ENCODE data around the gene PADI3.

Gene PADI3

DNA sequence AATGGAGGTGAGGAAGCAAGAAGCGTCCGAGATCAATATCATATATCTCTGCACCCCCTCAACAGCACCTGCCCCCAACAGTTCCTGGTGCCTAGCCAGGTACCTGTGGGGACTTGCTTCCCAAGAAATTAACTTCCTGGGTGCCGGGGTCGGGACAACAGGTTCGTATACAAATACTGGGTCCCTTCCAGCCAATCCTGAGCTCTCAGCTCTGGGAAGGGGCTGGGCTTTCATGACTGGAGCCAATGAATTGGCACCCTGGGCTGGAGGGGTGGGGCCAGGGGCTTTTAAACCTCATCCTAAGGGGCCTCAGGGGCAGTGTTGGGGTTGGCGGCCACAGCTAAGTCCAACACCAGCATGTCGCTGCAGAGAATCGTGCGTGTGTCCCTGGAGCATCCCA, at the start of gene PADI3:
PADI3 (plus strand) TSS at position 318 of the 400 bp plus-strand sequence; CDS start at position 358, 40 bp downstream.
- no peak for DNase-seq (ENCODE audit: low spot score)

- no peak for DNase-seq (ENCODE audit: low spot score)
These were observed 49.4 kb upstream of the PADI3 start for GRCh38 chr1:17199267-17200044.

DNA sequence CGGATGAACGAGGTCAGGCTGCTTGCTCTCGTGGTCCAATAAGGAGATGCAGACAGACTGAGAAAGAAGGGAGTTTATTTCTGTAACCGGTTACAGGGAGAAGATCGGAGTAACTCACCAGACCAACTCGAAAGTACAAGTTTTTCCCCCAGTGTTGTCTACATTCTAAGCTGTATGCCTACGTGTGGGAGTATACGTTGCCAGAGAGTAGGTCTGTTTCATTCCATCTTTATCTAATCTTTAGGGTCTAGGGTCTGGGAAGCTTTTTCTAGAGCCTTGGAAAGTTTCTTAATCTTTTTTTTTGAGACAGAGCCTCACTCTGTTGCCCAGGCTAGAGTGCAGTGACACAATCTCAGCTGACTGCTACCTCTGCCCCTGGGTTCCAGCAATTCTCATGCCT, 48.7 kb upstream of the PADI3 start:
- no peak for DNase-seq (ENCODE audit: low spot score)

GRCh38 chr1:17200756-17201155, 48.1 kb upstream of the PADI3 start:
- no peak for DNase-seq (ENCODE audit: low spot score)

DNA sequence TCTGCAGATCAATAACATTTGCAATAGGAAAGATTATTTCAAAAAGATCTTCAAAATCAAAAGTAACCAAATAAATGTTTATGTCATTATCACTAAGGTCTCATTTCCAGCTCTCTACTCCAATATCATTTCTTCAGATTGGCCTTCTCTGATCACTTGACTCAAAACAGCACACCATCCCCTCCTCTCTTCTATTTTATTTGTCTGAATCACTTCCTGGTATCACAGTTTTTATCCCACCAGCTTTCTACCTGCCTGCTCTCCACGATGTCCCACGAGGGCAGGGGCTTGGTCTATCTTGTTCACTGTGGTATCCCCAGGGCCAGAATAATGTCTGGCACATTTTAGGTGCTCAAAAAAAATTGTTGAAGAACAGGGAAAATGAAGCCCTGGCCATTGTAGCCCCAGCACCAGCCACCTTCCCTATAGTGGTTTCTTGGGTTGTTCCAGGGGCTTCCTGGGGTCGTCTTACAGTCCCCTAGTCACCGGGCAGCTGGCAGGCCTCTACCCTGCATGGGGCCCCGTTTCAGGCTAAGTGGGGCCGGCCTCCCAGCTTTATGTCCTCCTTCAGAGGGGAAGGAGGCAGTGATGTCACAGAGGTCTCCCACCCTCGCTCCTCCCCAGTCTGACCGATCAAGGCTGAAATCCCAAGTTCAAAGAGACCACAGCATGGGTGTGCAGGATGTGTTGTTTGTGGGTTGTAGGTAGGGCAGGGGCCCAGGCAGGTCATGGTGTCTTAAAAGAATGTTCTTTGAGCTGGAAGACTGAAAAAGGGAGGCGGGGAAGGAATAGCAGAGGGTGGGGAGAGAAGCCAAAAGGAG, 47.5 kb upstream of the PADI3 start:
- no peak for DNase-seq (ENCODE audit: low spot score)

- DNase-seq (ENCODE audit: low spot score) = no peak
These were observed 44.1 kb upstream of the PADI3 start, which contains the start of gene PADI1 for GRCh38 chr1:17204546-17205440. TSS of gene PADI1 (plus strand) at chr1:17205128. CDS start at chr1:17205218, 90 bp downstream.

DNA sequence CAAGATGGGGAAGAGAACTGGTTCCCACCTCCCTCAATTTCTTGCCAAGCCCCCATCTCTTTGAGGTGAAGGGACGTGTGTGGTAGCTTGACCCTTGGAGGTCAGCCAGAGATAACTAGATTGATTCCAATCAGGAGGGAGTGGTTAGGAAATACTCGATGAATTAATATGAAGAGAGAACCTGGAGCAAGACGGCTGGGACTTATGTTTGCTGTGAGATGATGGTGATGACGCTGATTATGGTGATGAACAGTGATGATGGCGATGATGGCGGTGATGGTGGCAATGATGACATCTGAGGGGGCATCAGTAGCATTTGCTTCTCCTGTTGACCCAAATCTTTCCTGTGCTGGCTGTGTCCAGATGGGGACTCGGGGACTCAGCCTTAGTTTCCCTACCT, 43.2 kb upstream of the PADI3 start:
- DNase-seq (ENCODE audit: low spot score) = no peak

DNA sequence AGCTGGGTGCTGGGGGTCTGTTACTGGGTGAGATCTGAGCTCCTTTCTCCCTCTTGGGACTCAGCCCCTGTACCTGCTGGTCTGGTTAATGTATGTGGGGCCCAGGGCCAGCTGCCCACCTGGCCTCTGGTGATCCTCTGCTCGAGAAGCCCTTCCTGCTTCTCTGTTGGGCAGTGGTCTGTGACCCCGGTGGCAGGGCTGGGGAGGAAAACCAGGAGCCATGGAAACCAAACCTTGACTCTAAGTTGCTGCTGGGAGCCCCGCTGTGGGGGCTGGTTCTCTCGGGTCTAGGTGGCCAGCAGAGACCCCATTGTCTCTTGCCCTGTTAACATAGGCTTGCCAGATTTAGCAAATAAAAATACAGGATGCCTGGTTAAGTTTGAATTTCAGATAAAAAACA, 42.7 kb upstream of the PADI3 start:
- no peak for DNase-seq (ENCODE audit: low spot score)

- no peak for DNase-seq (ENCODE audit: low spot score)
These were observed 41.9 kb upstream of the PADI3 start for GRCh38 chr1:17207046-17207445.

GRCh38 chr1:17207540-17207939, 41.4 kb upstream of the PADI3 start:
- no peak for DNase-seq (ENCODE audit: low spot score)

DNA sequence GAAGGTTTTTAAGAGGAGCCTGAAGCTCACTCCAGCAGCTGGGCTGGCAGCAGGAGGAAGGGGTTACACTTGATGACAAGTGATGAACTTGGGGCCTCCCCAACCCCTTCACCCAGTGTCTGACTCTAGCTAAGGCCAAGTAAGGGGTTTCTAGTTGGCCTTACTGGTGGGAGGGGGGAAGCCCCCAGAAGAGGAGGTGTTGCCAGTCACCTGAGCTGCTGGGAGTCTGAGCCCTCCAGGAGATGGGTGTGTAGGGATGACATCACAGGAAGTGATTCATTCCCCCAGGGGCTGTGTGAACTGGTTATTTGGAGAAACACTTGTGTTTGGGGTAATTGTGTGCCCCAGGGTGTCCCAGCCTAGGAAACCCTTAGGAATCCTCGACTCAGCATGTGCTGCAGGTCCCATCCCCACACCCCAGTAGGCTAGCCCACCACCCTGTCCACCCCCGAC, 40.9 kb upstream of the PADI3 start:
- DNase-seq (ENCODE audit: low spot score) = no peak

DNA sequence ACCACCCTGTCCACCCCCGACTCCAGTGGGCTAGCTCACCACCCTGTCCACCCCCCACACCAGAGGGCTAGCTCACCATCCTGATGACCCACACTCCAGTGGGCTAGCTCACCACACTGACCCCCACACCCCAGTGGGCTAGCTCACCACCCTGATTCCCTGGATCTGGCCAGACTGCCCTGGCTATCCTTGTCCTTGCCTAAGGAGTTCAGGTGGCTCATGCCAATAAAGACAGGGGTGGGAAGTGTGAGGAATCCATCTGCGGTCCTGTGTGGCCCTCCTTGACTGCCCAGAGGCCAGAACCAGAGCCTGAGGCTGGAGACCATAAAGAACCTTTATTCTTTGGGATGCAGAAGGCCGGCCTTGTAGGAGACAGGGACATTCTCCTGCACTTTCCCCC, 40.4 kb upstream of the PADI3 start:
- no peak for DNase-seq (ENCODE audit: low spot score)

GRCh38 chr1:17209430-17209829, 39.5 kb upstream of the PADI3 start:
- DNase-seq (ENCODE audit: low spot score) = no peak

GRCh38 chr1:17210176-17210575, 38.7 kb upstream of the PADI3 start:
- DNase-seq (ENCODE audit: low spot score) = no peak

DNA sequence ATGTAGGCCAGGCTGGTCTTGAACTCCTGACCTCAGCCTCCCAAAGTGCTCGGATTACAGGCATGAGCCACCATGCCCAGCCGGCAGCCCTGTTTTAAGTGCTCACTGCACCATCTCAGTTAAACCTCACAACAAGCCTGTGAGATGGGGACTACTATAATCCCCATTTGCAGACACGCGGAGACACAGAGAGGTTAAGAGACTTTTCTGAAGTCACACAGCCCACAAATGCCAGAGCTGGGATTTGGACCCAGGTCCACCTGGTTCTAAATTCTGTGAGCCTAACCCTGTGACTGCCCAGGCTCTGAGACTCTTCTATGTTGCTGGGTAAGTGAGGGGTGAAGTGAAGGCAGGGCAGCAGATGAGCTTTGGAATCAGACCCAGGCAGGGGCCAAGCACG, 37.5 kb upstream of the PADI3 start:
- DNase-seq (ENCODE audit: low spot score) = no peak

- no peak for DNase-seq (ENCODE audit: low spot score)
These were observed 36.9 kb upstream of the PADI3 start for GRCh38 chr1:17212009-17212408.

GRCh38 chr1:17212487-17213121, 36.3 kb upstream of the PADI3 start:
- DNase-seq (ENCODE audit: low spot score) = no peak

DNA sequence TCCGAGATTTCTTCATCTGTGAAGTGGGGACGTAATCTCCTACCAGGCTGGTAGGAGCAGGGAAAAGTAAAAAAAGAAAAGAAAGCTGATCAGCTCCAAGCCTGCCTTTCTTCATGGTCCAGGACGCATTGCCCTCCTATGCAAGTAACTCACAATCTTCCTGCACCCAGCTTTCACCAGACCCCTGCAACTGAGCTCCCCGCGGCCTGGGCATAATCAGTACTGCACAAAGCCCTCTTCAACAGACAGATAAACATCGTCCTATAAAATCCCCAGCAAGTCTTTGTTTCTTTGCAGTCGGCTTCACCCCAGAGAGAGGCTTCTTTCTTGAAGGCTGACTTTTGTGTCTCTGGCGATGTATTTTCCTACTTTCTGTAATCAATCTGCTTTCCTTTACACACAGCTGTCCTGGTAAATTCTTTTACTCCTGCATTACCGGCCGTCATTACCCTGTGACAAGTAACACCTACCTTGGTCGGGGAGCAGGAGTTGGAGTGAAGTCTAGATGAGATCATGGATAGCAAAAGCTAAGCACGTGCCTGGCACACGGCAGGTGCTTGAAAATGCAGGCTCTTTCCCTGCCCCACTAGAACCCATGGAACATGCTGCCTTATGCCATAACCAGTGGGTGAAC, 35.6 kb upstream of the PADI3 start:
- no peak for DNase-seq (ENCODE audit: low spot score)

- no peak for DNase-seq (ENCODE audit: low spot score)
These were observed 35.1 kb upstream of the PADI3 start for GRCh38 chr1:17213782-17214148.

DNA sequence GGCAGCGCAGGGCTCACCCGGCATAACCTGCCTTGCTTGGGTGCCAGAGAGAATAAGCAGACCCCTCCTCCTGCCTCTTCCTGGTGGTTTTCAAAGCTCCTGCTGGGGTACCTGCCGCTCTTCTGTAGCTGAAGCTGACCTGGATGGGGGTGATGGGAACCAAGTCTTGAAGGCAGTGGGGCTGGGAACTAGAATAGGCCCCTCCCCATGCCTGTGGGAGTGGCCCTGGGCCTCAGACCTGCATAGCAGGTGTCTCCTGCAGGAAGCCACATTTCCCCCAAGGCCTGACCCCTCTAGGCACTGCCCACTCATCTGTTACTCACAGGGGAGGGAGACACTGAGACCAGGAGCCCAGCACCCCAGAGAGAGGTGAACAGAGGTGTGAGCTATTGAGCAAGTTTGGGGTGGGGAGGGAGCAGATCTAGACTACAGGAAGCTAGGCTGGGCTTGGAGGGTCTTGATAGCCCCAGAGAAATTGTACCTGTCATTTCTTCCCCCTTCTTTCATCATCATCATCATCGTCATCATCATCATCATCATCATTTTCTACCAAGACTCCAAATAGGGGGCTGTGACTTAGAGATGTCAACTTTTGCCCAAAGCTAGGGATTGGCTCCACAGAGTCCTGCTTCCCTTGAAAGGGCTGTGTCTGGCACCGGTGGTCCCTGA, 33.9 kb upstream of the PADI3 start:
- no peak for DNase-seq (ENCODE audit: low spot score)

DNA sequence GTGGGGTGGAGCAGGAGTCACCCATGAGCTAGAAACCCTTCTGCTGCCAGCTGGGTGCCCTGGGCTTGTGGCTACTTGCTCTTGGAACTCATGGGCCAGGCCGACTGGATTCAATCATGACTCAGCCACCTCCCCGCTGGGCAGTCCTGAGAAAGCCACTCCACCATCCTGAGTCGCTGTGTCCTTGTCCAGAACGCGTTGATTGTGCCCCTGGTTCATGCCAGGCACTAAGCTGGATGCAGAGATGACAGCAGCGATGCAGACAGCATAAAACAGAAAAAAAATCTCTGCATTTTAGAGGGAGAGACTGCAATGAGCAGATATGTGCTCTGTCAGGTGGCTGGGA, 33.4 kb upstream of the PADI3 start:
- no peak for DNase-seq (ENCODE audit: low spot score)

Measured in HuH-7 (cell line).